Stimulated activated CD4-positive, alpha-beta T cell treated with anti-CD3 and anti-CD28 coated beads, Interleukin-2, amount 100 ng/mL, for 24 hours (primary cell): ENCODE results near the gene PPP1R1A.

Experiments used
- DNase-seq, 2 donors: peaks; one replicate each; pipeline ENCODE4 v3.0.0-alpha.2; 2020

The PPP1R1A gene

DNA sequence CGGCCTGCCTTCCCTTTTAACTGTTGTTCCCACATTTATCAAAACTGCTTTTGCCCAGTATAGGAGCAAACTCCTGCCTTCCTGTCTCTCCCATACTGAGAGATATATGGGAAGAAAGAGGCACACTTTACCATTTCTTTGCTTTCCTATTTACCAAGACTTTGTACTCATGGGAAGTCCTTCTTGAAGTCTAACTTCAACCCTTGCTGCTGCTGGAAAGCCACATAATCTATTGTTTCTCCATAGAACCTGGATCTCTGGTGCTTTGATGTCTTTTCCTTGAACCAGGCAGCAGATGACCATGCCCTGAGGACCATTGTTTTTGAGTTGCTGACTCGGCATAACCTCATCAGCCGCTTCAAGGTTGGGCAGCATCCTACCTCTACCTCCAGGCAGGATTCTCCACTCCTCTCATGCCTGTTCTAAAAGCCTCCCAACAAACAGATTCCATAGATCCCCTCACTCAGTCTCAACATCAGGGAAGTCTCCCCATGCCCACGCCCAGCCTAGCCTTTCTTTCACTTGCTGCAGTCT is 18.4 kb downstream of the PPP1R1A start:
- no peak for DNase-seq

DNA sequence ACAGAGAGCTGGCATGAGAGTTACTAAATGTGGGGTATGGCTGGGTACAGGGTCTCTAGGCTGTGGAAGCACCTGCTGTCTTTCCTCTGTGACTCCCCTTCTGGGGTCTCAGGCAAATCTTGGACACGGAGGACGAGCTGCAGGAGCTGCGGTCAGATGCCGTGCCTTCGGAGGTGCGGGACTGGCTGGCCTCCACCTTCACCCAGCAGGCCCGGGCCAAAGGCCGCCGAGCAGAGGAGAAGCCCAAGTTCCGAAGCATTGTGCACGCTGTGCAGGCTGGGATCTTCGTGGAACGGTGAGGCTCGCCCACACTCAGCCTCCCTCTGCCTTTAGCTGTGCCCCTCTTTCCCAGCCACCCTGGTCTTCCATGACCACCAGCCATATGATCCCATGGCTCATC is 19.4 kb downstream of the PPP1R1A start:
- DNase-seq = no peak

DNA sequence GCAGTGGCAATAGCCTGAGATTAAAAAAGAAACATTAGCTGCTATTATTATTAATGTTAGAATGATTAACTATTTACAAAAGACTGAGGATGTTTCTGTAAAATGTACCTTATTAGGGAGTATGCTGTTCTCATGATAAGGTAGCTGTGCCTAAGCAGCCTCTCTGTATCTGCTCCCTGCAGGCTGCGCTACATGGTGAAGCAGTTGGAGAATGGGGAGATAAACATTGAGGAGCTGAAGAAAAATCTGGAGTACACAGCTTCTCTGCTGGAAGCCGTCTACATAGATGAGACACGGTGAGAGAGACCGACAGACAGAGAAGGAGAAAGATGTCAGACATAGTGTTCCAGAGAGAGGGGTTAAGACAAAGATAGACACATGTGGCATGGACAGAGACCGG is 21.7 kb downstream of the PPP1R1A start:
- DNase-seq = no peak

- DNase-seq = no peak
Measured at GRCh38 chr12:54565986-54566544, 22.4 kb downstream of the PPP1R1A start.

GRCh38 chr12:54565310-54565985 is 23.0 kb downstream of the PPP1R1A start:
- DNase-seq = no peak

- no peak for DNase-seq
Measured at GRCh38 chr12:54564768-54565167, 23.7 kb downstream of the PPP1R1A start.

DNA sequence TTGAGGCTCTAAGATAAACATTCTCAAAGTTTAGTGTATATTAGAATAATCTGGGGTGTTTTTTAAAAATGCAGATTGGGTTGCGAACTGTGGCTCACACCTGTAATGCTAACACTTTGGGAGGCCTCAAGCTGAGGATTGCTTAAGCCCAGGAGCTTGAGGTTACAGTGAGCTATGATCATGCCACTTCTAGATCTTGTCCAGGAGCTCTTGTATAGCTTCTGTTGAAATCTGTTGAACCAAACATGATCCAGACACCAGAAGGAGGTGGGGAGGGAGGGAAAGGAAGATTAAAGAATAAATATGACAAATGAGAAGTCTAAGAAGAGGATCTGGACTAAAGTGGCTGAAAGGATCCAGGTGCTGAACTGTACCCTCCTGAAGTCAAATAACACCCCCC is 24.7 kb downstream of the PPP1R1A start:
- DNase-seq = no peak

DNA sequence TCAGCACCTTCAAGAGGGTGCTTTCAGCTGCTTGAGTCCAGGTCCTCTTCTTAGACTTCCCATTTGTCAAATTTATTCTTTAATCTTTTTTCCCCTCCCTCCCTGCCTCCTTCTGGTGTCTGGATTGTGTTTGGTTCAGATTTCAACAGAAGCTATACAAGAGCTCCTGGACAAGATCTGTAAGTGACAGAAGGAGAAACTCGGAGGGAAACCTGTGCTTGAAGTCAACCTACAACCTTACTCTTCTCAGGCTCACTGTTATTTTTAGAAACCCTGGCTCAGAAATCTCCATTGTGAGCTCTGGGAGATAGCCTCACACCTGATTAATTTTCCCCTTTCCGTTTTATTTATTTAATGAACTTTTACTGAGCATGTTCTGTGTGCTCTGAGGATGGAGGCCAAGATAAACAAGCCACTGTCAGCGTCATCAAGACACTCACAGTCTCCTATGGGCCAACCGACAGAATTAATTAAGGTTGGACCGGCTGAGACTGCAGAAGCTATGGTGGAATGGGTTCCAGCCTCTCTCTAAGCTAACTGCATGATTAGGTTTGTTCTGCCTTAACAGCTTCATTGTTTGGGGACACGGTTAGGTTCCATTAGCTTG is 25.6 kb downstream of the PPP1R1A start:
- DNase-seq = no peak

DNA sequence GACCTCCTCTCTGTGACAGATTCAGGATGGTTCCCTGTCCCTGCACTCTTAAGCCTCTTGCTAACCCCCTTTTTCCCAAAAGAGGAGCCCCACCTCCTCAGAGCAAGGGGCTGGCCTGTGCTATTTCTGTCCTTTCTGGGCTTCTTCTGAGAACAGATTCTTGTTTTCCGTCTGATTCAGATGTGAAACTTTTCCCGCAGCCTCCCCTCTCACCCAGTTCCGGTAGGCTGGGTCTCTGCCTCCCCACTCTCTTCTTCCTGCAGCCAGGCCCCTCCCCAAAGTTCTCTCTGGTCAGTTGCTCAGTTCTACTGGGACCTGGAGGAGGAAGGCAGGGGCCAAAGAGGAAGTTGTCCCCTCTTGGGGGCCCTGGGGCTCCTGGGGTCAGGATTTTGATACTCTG is 27.3 kb downstream of the PPP1R1A start:
- peak in 1 of 2 donors; percentile 37 for DNase-seq

DNA sequence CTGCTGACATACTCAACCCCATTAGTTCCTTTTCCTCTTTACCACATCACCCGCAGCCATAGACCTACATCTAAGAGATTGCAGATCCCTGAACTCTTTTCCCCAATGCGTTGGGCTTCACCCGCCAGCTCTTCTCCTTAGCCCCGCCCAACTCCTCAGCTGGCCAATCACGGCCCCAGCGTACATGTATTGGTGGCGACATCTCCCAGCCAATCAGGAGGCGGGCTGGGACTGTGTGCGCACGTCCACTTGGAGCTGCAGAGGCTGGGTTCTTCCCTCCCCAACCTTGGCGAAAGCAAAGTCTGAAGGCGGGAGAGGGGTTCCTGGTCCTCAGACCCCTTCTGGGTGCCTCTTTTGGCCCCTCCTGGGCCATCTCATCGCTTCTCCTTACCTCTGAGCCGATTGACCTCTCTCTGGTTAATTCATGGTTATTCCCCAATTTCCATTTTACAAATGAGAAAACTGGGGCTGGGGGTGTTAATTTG is 28.0 kb downstream of the PPP1R1A start:
- DNase-seq = peak; percentile 84 to 85

DNA sequence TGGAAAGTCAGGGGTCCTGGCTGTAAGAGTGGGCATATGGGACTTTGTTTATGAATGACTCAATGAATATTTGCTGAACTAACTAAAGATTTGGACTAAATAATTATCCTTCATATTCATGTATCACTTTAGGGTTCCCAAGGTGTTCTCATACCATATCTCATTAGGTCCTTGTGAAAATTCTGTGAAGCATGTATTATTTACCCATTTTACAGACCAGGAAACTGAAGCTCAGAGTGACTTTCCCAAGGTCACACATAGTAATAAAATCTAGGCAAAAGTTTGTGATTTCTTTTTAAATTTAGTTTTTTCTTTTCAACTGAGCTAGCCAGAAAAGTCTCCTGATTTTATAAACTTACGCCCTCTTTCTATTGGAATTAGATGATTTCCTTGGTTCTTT is 29.7 kb downstream of the PPP1R1A start:
- no peak for DNase-seq

DNA sequence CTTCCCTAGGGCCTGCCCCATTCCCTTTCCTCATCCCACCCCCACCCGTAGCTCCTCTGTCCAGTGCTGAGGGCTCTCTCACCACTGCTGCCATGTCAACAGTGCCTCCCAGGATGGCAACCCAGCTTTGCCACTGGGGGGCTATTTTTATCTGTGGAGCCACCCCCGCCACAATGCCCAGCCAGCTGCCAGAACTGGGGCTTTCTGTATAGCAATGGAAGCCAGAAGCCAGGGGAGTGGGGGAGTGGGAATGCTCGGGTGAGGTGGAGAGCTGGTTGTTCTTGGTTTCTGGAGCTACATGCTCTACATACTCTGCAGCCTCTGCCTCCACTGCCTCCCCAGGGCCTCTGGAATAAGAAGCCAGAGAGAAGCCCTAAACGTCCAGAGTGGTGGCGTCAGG is 30.1 kb downstream of the PPP1R1A start:
- DNase-seq = no peak

DNA sequence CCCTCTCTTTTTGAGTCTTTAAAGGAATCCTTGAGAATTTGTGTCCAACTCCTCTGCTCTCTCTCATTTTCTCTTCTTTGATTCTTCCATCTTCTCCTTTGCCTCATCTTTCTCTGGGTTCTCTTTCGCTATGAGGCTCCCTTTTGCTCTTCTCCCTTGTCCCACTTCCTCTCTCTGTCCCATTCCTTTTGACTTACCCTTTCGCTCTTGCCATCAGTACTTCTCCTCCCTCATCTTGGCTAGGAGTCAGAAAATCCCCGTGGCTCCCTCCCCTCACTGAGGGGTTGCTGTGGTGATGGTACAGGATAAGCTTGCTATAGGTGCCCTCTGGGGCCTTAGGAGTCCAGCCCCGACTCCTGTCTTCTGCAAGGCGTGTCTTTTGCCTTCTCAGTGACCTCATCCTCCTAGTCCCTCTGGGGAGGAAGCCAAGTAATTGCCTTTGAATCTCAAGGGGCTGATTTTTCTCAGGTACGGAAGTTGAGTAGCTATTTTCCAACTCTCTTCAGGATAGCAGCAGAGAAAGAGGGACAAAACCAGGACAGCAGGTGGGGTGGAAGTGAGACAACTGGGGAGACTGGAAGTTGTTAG is 32.7 kb downstream of the PPP1R1A start:
- DNase-seq = no peak

DNA sequence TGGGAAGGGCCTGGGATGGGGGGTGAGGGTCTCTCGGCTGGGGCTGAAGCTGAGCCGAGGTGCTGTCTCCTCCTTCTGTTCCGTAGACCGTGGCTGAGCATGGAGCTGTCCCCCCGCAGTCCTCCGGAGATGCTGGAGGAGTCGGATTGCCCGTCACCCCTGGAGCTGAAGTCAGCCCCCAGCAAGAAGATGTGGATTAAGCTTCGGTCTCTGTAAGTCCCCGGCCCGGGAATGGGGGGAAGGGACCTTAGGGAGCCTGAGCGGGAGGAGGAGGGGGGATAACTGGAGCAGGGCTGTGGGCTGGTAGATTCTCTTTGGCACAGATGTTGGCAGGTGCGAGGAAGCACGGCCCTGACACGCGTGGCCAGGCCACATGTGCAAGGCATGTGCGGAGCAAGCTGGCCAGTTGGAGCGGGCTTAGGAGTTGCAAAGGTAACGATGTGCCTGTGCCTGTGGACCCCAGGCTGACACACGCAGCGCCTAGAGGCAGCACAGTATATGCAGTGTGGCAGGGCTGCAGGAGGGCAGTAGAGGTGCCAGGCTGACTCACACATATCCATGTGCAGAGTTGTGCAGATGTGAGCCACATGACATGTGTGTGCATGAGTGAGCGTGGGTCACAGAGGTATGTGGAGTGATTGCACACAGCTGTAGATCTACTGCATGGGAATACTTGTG is 38.5 kb downstream of the PPP1R1A start:
- peak; percentile 32 to 36 for DNase-seq

- no peak for DNase-seq
Measured at GRCh38 chr12:54546511-54546910, 41.9 kb downstream of the PPP1R1A start.

GRCh38 chr12:54544743-54545142 is 43.7 kb downstream of the PPP1R1A start:
- DNase-seq = no peak

DNA sequence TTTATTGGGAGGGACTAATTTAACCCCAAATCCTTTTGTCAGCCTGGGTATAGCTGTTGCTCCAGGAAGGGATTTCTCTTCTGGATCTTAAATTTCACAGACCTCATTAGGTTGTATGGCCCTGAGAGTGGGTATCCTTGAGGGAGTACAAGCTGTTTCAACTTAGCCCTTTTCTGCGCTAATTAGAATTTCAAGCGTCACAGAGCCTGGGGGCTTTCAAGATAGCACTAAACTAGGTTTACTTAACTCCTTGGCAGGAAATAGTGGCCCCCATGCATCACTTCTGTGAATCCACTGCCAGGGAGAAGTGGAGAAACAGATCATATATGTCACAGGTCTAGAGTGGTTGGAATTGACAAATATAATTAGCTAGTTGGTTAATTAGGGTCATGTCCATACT is 44.9 kb downstream of the PPP1R1A start:
- no peak for DNase-seq

GRCh38 chr12:54541751-54542290 is 46.6 kb downstream of the PPP1R1A start:
- no peak for DNase-seq

GRCh38 chr12:54538136-54538700 is 50.2 kb downstream of the PPP1R1A start:
- DNase-seq = no peak

- no peak for DNase-seq
Measured at GRCh38 chr12:54535474-54535873, 53.0 kb downstream of the PPP1R1A start.

- DNase-seq = no peak
Measured at GRCh38 chr12:54529581-54529980, 58.9 kb downstream of the PPP1R1A start.
